SK-N-MC (cell line): ENCODE results near the gene AAR2.

ENCODE experiments used
- EZH2 ChIP-seq: fragments of 200-600 bp; sonication (generic); IDR thresholded peaks from one replicate; pipeline ENCODE4 v1.6.1; 2017; ENCODE audit warnings: antibody characterized with exemption
- POLR2AphosphoS5 ChIP-seq: IDR thresholded peaks from 2 replicates; pipeline ENCODE4 v1.6.1; 2012; ENCODE audit warnings: mild to moderate bottlenecking, low read depth, low read length, borderline replicate concordance

GRCh38 chr20:36214684-36215256, 21.5 kb upstream of the AAR2 start:
- TF ChIP-seq POLR2AphosphoS5 (no peak), EZH2 (no peak)
